GM21529 (cell line): ENCODE results near the gene RDH8.

Experiments used
- ATAC-seq: cut with Tn5 transposase; IDR thresholded peaks from one replicate; pipeline ENCODE4 v1.9.1; 2021; ENCODE audit not compliant: unreplicated experiment

RDH8 gene

DNA sequence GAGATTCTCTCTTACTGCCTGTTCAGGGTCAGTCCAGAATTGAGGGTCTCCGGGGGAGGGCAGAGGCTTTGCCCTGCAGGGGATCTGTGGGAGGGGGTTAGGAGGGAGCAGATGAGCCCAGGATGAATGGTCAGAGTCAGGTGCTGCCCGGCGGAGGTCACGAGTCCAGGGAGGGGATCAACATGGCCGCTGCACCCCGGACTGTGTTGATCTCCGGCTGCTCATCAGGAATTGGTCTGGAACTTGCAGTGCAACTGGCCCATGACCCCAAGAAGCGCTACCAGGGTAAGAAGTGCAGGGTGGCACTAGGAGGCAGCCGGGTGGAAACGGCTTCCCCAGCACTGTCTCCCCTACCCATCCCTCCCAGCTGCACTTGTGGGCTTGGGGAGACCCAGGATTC is at the start of gene RDH8:
TSS of gene RDH8 (plus strand) at position 168 of the 400 bp plus-strand sequence. CDS start at position 183, 15 bp downstream.
- no peak for ATAC-seq

GRCh38 chr19:9966024-9966423 is 47.3 kb upstream of the RDH8 start:
- ATAC-seq: no peak

DNA sequence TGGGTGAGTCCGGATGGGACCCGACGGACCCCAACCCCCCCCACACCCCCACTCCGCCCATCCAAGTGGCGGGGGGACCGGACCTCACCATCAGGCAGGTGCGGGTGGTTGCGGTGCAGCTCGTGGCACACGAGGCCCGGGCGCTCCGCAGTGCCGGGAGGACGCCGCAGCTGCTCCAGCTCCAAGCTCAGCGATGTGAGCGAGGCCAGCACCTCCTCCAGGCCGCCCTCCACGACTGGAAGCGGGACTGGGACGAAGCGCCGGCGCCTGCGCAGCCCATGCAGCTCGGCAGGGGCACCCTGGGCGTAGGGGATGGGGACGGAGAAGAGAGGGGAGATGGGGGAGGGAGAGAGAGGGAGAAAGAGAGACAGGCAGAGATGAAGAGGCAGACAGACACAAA is 46.8 kb upstream of the RDH8 start:
- ATAC-seq: no peak

GRCh38 chr19:9967326-9967725 is 46.0 kb upstream of the RDH8 start:
- no peak for ATAC-seq

DNA sequence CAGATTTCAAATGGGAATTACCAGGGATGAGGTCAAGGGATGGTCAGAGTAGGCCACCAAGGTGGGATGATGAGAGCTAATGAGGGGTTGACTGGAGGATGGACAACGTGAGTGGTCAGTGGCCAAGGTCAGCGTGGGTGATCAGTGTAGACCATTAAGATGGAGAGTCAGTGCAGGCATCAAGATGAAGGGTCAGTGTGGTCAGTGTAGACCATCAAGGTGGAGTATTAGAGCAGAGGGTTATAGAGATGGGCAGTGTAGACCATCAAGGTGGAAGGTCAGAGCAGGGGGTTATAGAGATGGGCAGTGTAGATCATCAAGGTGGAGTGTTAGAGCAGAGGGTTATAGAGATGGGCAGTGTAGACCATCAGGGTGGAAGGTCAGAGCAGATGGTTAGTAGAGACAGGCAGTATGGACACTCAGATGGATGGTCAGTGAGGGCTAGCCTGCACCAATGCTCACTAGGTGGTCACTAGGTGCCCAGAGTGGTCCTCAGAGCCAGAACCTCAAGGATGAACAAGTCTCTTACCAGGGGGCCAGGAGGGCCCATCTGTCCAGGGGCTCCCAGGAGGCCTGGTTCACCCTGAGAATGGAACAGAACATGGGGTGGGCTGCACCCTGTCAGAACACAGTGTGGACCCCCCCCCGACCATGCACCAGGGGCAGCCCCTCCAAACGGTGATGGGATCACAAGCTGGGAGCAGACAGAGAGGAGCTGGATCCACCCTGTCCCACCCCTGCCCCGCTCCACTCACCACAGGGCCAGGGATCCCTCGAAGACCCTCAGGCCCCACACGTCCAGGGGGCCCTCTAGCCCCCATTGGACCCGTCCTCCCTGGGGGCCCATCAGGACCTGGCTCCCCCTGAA is 44.2 kb upstream of the RDH8 start:
- no peak for ATAC-seq

- no peak for ATAC-seq
Measured at GRCh38 chr19:9969688-9969975, 43.7 kb upstream of the RDH8 start.

DNA sequence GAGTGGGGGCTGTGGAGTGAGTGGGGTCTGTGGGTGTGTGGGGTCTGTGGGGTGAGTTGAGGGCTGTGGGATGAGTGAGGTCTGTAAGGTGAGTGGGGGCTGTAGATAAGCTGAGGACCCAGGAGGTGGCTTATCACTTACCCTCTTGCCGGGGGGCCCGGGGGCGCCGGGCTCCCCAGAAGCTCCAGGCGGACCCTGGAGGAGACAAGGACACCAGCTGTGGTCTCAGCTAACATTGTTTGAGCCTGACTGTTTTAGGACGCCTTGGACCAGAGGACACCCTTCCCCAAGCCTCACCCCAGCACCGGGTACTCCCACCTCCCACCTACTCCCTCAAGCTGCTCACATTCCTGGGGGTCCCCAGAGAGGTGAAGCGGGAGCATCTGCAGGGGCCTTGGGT is 42.8 kb upstream of the RDH8 start:
- no peak for ATAC-seq

DNA sequence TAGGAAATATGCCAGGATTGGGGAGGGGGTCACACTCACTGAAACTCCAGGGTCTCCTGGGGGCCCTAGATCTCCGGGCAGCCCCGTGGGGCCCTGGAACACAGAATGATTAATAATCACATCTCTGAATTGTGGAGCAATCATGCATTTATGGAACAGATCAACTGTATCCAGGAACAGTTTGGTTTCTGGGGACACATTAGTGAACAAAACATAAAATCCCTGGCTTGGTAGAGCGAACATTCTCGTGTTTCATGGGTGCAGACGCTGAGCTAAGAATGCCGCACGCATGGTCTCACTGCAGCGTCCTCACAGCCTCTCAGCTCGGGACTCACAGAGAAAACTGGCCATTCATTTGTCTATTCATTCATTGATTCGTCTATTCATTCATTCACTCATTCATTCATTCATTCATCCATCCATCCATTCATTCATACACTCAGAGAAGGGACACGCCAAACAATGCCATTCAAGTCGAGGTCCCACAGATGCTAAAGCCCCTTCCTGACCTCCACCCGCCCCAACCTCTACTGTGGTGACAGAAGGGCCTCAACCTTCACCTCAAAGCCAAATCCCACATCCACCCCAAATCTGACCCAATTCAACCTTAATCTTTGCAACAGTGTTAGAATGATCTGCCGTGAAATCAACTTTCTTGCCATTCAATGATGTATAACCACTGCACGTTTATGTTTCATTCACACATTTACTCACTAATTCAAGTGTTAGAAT is 42.0 kb upstream of the RDH8 start:
- no peak for ATAC-seq

- ATAC-seq: no peak
Measured at GRCh38 chr19:9972103-9972502, 41.2 kb upstream of the RDH8 start.

- no peak for ATAC-seq
Measured at GRCh38 chr19:9981406-9982260, 31.6 kb upstream of the RDH8 start.

DNA sequence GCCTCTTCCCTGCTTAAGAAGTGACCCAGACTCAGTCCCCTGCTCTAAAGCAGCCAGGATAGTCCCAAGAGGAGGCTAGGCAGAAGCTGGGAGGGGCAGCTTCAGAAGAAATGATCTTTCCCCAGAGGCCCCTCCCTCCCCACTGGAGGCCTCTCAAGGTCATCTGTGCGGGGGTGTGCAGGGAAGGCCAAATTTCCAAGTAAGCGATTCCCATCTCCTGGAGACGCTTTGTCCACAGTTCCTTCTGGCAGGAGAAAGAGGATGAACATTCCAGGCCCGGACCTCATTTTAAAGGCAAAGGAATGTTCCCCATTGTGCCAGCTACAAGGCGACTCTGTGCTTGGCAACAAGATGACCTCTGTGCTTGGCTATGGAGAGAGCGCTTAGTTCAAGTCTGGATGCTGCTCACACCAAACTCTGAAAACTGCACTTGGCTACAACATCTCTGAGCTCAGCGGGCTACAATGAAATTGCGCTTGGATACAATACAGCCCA is 26.4 kb upstream of the RDH8 start:
- ATAC-seq: no peak

DNA sequence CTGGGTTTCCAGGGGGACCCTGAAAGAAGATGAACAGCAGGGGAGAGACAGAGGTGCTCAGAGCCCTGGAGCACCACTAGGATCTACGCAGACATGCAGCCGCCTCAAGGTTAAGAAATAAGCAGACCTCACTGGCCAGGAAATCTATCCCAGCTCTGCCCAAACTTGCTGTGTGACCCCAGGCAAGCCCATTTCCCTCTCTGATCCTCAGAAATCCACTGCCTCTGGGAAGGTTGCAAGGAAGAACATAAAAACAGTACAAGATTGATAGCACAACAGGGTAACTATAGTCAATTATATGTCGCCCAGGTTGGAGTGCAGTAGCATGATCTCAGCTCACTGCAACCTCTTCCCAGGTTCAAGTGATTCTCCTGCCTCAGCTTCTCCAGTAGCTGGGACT is 23.8 kb upstream of the RDH8 start:
- ATAC-seq: no peak

GRCh38 chr19:9991425-9992191 is 21.7 kb upstream of the RDH8 start:
- no peak for ATAC-seq

DNA sequence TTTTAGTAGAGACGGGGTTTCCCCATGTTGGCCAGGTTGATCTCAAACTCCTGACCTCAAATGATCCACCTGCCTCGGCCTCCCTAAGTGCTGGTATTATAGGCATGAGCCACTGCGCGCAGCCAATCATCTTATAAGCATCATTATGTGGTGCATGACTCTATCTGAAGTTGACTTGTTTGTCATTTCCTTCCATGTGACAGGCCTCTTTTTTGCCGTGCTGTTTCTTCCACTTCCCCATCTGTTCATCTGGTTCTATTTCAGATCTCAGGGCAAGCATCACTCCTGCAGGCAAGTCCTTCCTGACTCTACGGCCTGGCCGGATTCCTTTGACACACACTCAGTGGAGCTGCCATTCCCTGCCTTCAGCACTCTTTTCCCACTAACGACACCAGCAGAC is 18.2 kb upstream of the RDH8 start:
- no peak for ATAC-seq

GRCh38 chr19:9995999-9996398 is 17.3 kb upstream of the RDH8 start:
- no peak for ATAC-seq

DNA sequence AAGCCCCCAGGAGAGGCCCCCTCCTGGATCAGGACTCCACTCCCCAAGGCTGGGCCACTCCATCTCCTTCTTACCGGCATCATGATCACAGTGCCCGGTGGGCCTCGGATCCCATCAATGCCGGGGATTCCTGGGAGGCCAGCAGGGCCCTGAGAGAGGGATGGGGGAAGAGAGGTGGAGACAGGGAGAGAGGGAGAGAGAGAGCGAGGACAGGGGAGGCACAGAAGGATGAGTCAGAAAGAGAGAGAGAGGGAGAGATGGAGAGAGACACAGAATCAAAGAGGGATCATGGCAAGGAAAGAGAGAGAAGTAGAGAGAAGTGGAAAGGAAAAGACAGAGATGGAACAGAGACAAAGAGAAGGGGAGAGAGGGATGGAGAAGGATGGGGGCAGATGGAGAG is 16.7 kb upstream of the RDH8 start:
- no peak for ATAC-seq

- no peak for ATAC-seq
Measured at GRCh38 chr19:10000171-10000826, 13.0 kb upstream of the RDH8 start.

- ATAC-seq: no peak
Measured at GRCh38 chr19:10001899-10002298, 11.4 kb upstream of the RDH8 start.

- ATAC-seq: no peak
Measured at GRCh38 chr19:10003271-10003670, 10.0 kb upstream of the RDH8 start.

GRCh38 chr19:10004617-10005016 is 8.7 kb upstream of the RDH8 start:
- no peak for ATAC-seq
